ENCODE results near the gene ITPRIPL1.

DNA sequence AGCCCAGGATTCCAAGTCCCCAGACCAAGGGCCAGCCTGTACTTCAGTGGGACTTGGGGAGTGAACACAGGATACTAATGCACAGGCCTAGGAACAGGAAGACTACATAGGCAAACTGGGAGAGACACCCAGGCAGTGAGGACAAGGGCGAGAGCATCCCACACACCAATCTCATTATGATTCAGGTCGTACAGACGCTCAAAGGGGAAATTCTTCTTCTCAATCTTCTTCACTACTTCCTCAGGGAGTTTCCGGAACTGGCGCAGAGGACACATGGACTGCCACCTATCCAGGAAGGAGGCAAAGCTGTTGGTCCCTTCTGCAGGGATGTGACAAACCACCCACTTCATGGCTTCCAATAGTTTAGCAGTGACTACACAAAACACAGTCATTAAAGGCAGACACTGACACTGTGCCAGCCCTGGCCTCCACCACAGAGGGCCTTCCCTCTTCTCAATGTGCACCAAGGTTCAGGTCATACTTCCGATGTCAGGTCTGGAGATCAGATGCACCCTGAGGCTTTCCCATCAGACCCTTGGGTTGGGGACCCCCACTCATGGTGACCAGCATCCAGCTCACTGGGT, 37.8 kb upstream of the ITPRIPL1 start:
- TF ChIP-seq, protein P1, sequence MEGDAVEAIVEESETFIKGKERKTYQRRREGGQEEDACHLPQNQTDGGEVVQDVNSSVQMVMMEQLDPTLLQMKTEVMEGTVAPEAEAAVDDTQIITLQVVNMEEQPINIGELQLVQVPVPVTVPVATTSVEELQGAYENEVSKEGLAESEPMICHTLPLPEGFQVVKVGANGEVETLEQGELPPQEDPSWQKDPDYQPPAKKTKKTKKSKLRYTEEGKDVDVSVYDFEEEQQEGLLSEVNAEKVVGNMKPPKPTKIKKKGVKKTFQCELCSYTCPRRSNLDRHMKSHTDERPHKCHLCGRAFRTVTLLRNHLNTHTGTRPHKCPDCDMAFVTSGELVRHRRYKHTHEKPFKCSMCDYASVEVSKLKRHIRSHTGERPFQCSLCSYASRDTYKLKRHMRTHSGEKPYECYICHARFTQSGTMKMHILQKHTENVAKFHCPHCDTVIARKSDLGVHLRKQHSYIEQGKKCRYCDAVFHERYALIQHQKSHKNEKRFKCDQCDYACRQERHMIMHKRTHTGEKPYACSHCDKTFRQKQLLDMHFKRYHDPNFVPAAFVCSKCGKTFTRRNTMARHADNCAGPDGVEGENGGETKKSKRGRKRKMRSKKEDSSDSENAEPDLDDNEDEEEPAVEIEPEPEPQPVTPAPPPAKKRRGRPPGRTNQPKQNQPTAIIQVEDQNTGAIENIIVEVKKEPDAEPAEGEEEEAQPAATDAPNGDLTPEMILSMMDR (IDR thresholded peaks at IDR 0.05): no peak
- TF ChIP-seq POLR2A (IDR thresholded peaks at IDR 0.05) (no peak), POLR2AphosphoS5 (IDR thresholded peaks at IDR 0.05) (no peak)
